DOHH2 (cell line): Measurements from ENCODE around the gene SORBS1.

Experiments used
- H3F3A ChIP-seq: fragments of 200-600 bp; sonication (generic), shearing (Covaris generic); 2 replicates; pipeline ENCODE4 v1.6.0; 2016; ENCODE audit warnings: antibody characterized with exemption, mild to moderate bottlenecking; ENCODE audit not compliant: control insufficient read depth, insufficient read depth
- H3K27ac ChIP-seq: fragments of 200-600 bp; sonication (generic); 2 replicates; pipeline ENCODE4 v1.5.1; 2014; ENCODE audit warnings: low read depth, mild to moderate bottlenecking, low read length, moderate library complexity
- H3K27me3 ChIP-seq: fragments of 200-600 bp; sonication (generic); 2 replicates; pipeline ENCODE4 v1.6.1; 2014; ENCODE audit warnings: mild to moderate bottlenecking, low read length, mixed read lengths; ENCODE audit not compliant: control insufficient read depth
- H3K36me3 ChIP-seq: fragments of 200-600 bp; sonication (generic); 2 replicates; pipeline ENCODE4 v1.6.1; 2014; ENCODE audit warnings: mild to moderate bottlenecking, low read length, moderate library complexity, mixed read lengths; ENCODE audit not compliant: control insufficient read depth
- H3K4me1 ChIP-seq: fragments of 200-600 bp; sonication (generic); 2 replicates; pipeline ENCODE4 v1.6.1; 2014; ENCODE audit warnings: mild to moderate bottlenecking, low read length, mixed read lengths; ENCODE audit not compliant: control insufficient read depth
- H3K4me2 ChIP-seq: fragments of 200-600 bp; sonication (generic); 2 replicates; pipeline ENCODE4 v1.6.0; 2014; ENCODE audit warnings: mild to moderate bottlenecking, low read length, moderate library complexity
- H3K4me3 ChIP-seq: fragments of 200-600 bp; sonication (generic); 2 replicates; pipeline ENCODE4 v1.5.1; 2014; ENCODE audit warnings: mild to moderate bottlenecking, low read length, mixed read lengths
- H3K79me2 ChIP-seq: fragments of 200-600 bp; sonication (generic); 2 replicates; pipeline ENCODE4 v1.6.1; 2014; ENCODE audit warnings: mild to moderate bottlenecking, low read length, mixed read lengths; ENCODE audit not compliant: control insufficient read depth
- H3K9me2 ChIP-seq: fragments of 200-600 bp; sonication (generic); replicated peaks from 2 replicates; pipeline ENCODE4 v1.6.1; 2014; ENCODE audit warnings: mild to moderate bottlenecking, low read length, mixed read lengths; ENCODE audit not compliant: control insufficient read depth
- H3K9me3 ChIP-seq: fragments of 200-600 bp; sonication (generic); 2 replicates; pipeline ENCODE4 v1.6.1; 2014; ENCODE audit warnings: antibody characterized with exemption, low read length, mixed read lengths; ENCODE audit not compliant: control insufficient read depth, insufficient read depth
- H4K20me1 ChIP-seq: fragments of 200-600 bp; sonication (generic); 2 replicates; pipeline ENCODE4 v1.6.0; 2014; ENCODE audit warnings: low read depth, mild to moderate bottlenecking, antibody characterized with exemption, low read length, moderate library complexity; ENCODE audit not compliant: control insufficient read depth, insufficient read depth
- CTCF ChIP-seq: fragments of 200-600 bp; sonication (generic); IDR thresholded peaks from one replicate; pipeline ENCODE4 v1.5.1; 2014; ENCODE audit warnings: antibody characterized with exemption, mild to moderate bottlenecking, low read depth, low read length; ENCODE audit not compliant: poor library complexity, severe bottlenecking
- EZH2phosphoT487 ChIP-seq: fragments of 200-600 bp; sonication (generic); IDR thresholded peaks from 2 replicates; pipeline ENCODE4 v1.6.1; 2017; ENCODE audit warnings: borderline replicate concordance, mild to moderate bottlenecking, antibody characterized with exemption, low read length, moderate library complexity, mixed read lengths

Gene SORBS1

DNA sequence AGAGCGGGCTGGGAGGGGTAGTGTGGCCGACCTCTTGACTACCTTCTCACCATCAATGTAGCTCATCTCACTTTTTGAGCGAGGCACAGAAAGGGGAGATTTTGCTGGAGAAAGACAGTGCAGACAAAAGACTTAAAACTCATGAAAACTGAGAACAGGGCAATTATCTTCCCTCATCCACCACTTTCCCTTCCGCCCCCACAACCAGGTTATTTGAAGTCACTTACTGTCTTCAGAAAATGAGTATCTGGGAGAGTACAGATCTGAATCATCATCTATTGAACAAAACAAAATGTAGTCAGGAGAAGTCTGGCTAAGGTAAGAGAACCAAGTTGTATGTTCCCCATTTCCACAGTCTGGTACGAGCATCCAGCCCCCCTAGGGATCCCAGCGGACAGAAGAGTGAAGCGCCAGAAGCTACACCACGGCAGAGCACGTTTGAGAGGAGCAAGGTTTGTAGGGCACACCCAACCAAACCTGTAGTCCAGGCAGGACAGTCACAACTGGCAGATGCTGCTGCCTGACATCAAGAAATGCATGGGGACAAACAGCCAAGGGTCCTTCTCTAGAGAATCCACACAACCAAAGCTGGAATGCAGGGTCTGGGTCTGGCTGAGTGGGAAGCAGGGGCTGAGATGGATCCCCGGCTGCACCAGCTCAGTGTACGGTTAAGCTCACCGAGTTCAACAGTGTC is 177.0 kb downstream of the SORBS1 start:
- H3K36me3 ChIP-seq, result no peaks in the 10 kb centered on the region
- H3K79me2 ChIP-seq, result no peaks in the 10 kb centered on the region
- H3K27ac ChIP-seq, result no peak overlapping the region
- H3F3A ChIP-seq, result no peaks in the 10 kb centered on the region
- no peak overlapping the region for H3K4me2 ChIP-seq
- TF ChIP-seq CTCF (no peak), EZH2phosphoT487 (no peak)
- no peaks in the 10 kb centered on the region for H4K20me1 ChIP-seq
- no peaks in the 10 kb centered on the region for H3K9me2 ChIP-seq
- no peaks in the 10 kb centered on the region for H3K9me3 ChIP-seq
- H3K4me3 ChIP-seq, result no peak overlapping the region
- H3K27me3 ChIP-seq, result peaks cover 15% of the 10 kb centered on the region
- H3K4me1 ChIP-seq, result no peaks in the 10 kb centered on the region

GRCh38 chr10:95382596-95382995 is 178.6 kb downstream of the SORBS1 start:
- no peaks in the 10 kb centered on the region for H3K9me3 ChIP-seq
- no peaks in the 10 kb centered on the region for H3K9me2 ChIP-seq
- H3K79me2 ChIP-seq, result no peaks in the 10 kb centered on the region
- H3K27me3 ChIP-seq, result peaks cover 25% of the 10 kb centered on the region
- no peaks in the 10 kb centered on the region for H3K4me1 ChIP-seq
- no peaks in the 10 kb centered on the region for H3F3A ChIP-seq
- no peak overlapping the region for H3K27ac ChIP-seq
- H4K20me1 ChIP-seq, result no peaks in the 10 kb centered on the region
- H3K4me3 ChIP-seq, result no peak overlapping the region
- H3K36me3 ChIP-seq, result no peaks in the 10 kb centered on the region
- no peak for TF ChIP-seq EZH2phosphoT487
- no peak for TF ChIP-seq CTCF
- no peak overlapping the region for H3K4me2 ChIP-seq

DNA sequence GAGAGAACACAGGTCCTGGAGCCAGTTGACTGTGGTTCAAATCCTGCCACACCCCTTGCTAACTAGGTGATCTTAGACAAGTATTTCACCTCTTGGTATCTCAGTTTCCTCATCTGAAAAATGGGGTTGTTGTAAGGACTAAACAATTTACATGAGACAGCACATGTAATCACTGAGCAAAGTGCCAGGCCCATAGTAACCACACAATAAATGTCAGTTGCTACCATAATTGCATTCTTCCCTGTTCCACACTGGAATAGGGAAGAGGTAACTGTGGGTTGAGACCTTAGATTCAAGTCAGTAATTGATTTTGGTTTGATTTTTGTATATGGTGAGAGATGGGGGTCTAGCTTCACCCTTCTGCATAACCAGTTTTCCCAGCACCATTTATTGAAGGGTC is 179.0 kb downstream of the SORBS1 start:
- TF ChIP-seq CTCF, result no peak
- no peak for TF ChIP-seq EZH2phosphoT487
- H3K9me2 ChIP-seq, result no peaks in the 10 kb centered on the region
- H3K4me2 ChIP-seq, result no peak overlapping the region
- H3K4me3 ChIP-seq, result no peak overlapping the region
- H4K20me1 ChIP-seq, result no peaks in the 10 kb centered on the region
- H3K79me2 ChIP-seq, result no peaks in the 10 kb centered on the region
- no peaks in the 10 kb centered on the region for H3K4me1 ChIP-seq
- H3F3A ChIP-seq, result no peaks in the 10 kb centered on the region
- peaks cover 28% of the 10 kb centered on the region for H3K27me3 ChIP-seq
- H3K9me3 ChIP-seq, result no peaks in the 10 kb centered on the region
- H3K36me3 ChIP-seq, result no peaks in the 10 kb centered on the region
- H3K27ac ChIP-seq, result no peak overlapping the region
